SK-N-SH (cell line): ENCODE data around the gene GPC5. TPM values are rescaled to one million over a fixed set of nuclear protein-coding genes. Genes with fewer than 3 reads are reported as not detected.

Experiments used
- CTCF ChIA-PET: fragments of 300-600, 350-600 bp; formaldehyde crosslinking; extraction: SDS; loops from one replicate; lab custom pipeline; 2021; lab: Yijun Ruan, JAX
- POLR2A ChIA-PET: fragments of 350-600 bp; sonication (Branson Sonifier 250); formaldehyde crosslinking; extraction: SDS; loops from one replicate; lab custom pipeline; 2020; ENCODE audit warnings: antibody characterized with exemption, inconsistent platforms; lab: Yijun Ruan, JAX
- DNase-seq: peaks from one replicate; pipeline ENCODE4 v3.0.0; 2012
- H2AFZ ChIP-seq: fragments of 200-600 bp; sonication (generic); 2 replicates; pipeline ENCODE4 v1.8.1; 2016; ENCODE audit warnings: antibody characterized with exemption, mild to moderate bottlenecking, low read depth
- H3F3A ChIP-seq: fragments of 200-600 bp; sonication (generic); replicated peaks from 2 replicates; pipeline ENCODE3; 2016; ENCODE audit warnings: antibody characterized with exemption, mild to moderate bottlenecking; ENCODE audit not compliant: insufficient read depth
- H3K27ac ChIP-seq, 2 experiments: fragments of 200-500 bp in 1 of 2; fragments of 200-600 bp in 1 of 2; sonication (Bioruptor generic) in 1 of 2; sonication (generic), shearing (Covaris generic) in 1 of 2; 2 replicates each; pipeline versions ENCODE4 v1.5.1 to v1.6.1; 2014 to 2016; ENCODE audit warnings: low read depth in 2 of 2, inconsistent platforms in 1 of 2, low read length in 1 of 2, mild to moderate bottlenecking in 1 of 2, mixed read lengths in 1 of 2
- H3K27me3 ChIP-seq: fragments of 200-600 bp; sonication (generic), shearing (Covaris generic); 2 replicates; pipeline ENCODE4 v1.6.1; 2016; ENCODE audit warnings: mixed run types; ENCODE audit not compliant: insufficient read depth
- H3K36me3 ChIP-seq, 2 experiments: fragments of 200-500 bp in 1 of 2; fragments of 200-600 bp in 1 of 2; sonication (Bioruptor generic) in 1 of 2; sonication (generic) in 1 of 2; replicated peaks in 1 of 2; 2 replicates each; pipeline versions ENCODE3 to v1.5.1; 2014 to 2016; ENCODE audit warnings: low read length in 1 of 2, mild to moderate bottlenecking in 1 of 2; ENCODE audit not compliant: insufficient read depth in 2 of 2, control insufficient read depth in 1 of 2
- H3K4me1 ChIP-seq, 2 experiments: fragments of 200-500 bp in 1 of 2; fragments of 200-600 bp in 1 of 2; sonication (Bioruptor generic) in 1 of 2; sonication (generic), shearing (Covaris generic) in 1 of 2; 2 replicates each; pipeline versions ENCODE4 v1.5.1 to v1.6.1; 2014 to 2016; ENCODE audit warnings: low read depth in 1 of 2, low read length in 1 of 2, mixed run types in 1 of 2; ENCODE audit not compliant: insufficient read depth in 2 of 2, control insufficient read depth in 1 of 2
- H3K4me2 ChIP-seq: fragments of 200-600 bp; sonication (generic), shearing (Covaris generic); 2 replicates; pipeline ENCODE4 v1.6.1; 2017; ENCODE audit warnings: mixed run types
- H3K4me3 ChIP-seq, 2 experiments: fragments of 200-500 bp in 1 of 2; fragments of 200-600 bp in 1 of 2; sonication (Bioruptor generic) in 1 of 2; sonication (generic), shearing (Covaris generic) in 1 of 2; 2 replicates each; pipeline versions ENCODE4 v1.5.1 to v1.8.1; 2014 to 2016; ENCODE audit warnings: low read depth in 2 of 2, inconsistent platforms in 1 of 2, low read length in 1 of 2, mild to moderate bottlenecking in 1 of 2, mixed read lengths in 1 of 2, moderate library complexity in 1 of 2
- H3K79me2 ChIP-seq: fragments of 200-600 bp; sonication (generic); 2 replicates; pipeline ENCODE4 v1.8.1; 2017; ENCODE audit warnings: mild to moderate bottlenecking; ENCODE audit not compliant: insufficient read depth
- H3K9ac ChIP-seq: fragments of 200-600 bp; sonication (generic); 2 replicates; pipeline ENCODE4 v1.6.1; 2017; ENCODE audit warnings: mixed run types
- H3K9me2 ChIP-seq: fragments of 200-600 bp; sonication (generic); 2 replicates; pipeline ENCODE4 v1.6.1; 2017; ENCODE audit warnings: mixed run types
- H3K9me3 ChIP-seq: fragments of 200-600 bp; sonication (generic); 2 replicates; pipeline ENCODE4 v1.6.1; 2017; ENCODE audit warnings: mixed run types, mild to moderate bottlenecking, moderate library complexity
- H4K20me1 ChIP-seq: fragments of 200-600 bp; sonication (generic); 2 replicates; pipeline ENCODE4 v1.6.1; 2017; ENCODE audit warnings: mild to moderate bottlenecking, mixed run types; ENCODE audit not compliant: insufficient read depth
- CHD2 ChIP-seq: fragments of 150-350 bp; IDR thresholded peaks from 2 replicates; pipeline ENCODE4 v1.6.1; 2018; ENCODE audit warnings: low read length; ENCODE audit not compliant: partially characterized antibody
- EZH2phosphoT487 ChIP-seq: fragments of 200-600 bp; sonication (generic); IDR thresholded peaks from 2 replicates; pipeline ENCODE4 v1.6.1; 2017; ENCODE audit warnings: low read depth, mixed run types, mild to moderate bottlenecking, antibody characterized with exemption, moderate library complexity, borderline replicate concordance
- FOXJ3 ChIP-seq: sonication (generic); formaldehyde crosslinking; IDR thresholded peaks from 2 replicates; pipeline ENCODE4 v1.5.1; 2020; ENCODE audit warnings: mild to moderate bottlenecking, missing genetic modification reagents
- MXI1 ChIP-seq: IDR thresholded peaks from 2 replicates; pipeline ENCODE4 v1.6.1; 2012; ENCODE audit warnings: mild to moderate bottlenecking, low read depth, low read length, improper control_type of control experiment
- NFIC ChIP-seq: IDR thresholded peaks from 2 replicates; pipeline ENCODE4 v1.4.0; 2012; ENCODE audit warnings: borderline replicate concordance
- RAD21 ChIP-seq: IDR thresholded peaks from 2 replicates; pipeline ENCODE4 v1.6.1; 2012; ENCODE audit warnings: mild to moderate bottlenecking, low read length
- RCOR1 ChIP-seq: fragments of 150-350 bp; IDR thresholded peaks from 2 replicates; pipeline ENCODE4 v1.6.1; 2017; ENCODE audit warnings: antibody characterized with exemption, low read length
- RFX5 ChIP-seq: IDR thresholded peaks from 2 replicates; pipeline ENCODE4 v1.6.1; 2012; ENCODE audit warnings: mild to moderate bottlenecking, improper control_type of control experiment, low read length
- SIN3A ChIP-seq: IDR thresholded peaks from 2 replicates; pipeline ENCODE4 v1.6.1; 2012; ENCODE audit warnings: low read depth, mild to moderate bottlenecking, low read length, moderate library complexity, borderline replicate concordance
- TAF1 ChIP-seq: IDR thresholded peaks from 2 replicates; pipeline ENCODE4 v1.6.1; 2012; ENCODE audit warnings: low read depth, mild to moderate bottlenecking, low read length, moderate library complexity, borderline replicate concordance
- TEAD4 ChIP-seq: IDR thresholded peaks from 2 replicates; pipeline ENCODE4 v1.4.0; 2012; ENCODE audit warnings: mild to moderate bottlenecking, borderline replicate concordance; ENCODE audit not compliant: insufficient read depth
- polyA plus RNA-seq, 3 experiments: library from polyadenylated mRNA; depleted of rRNA; stranded (reverse); fragments of >200 nt; gene quantifications; 2 replicates each; pipeline ENCODE4 v1.2.3, GENCODE V29; 2012
- TF ChIP-seq, protein P1 (sequence below): fragments of 200-600 bp; sonication (generic); IDR thresholded peaks from 2 replicates; pipeline ENCODE4 v1.6.1; 2017; ENCODE audit warnings: antibody characterized with exemption, mild to moderate bottlenecking, moderate library complexity
- TF ChIP-seq, protein P2 (sequence below): IDR thresholded peaks from 2 replicates; pipeline ENCODE4; 2012
- TF ChIP-seq, protein P3 (sequence below): fragments of 150-350 bp; IDR thresholded peaks from 2 replicates; pipeline ENCODE4 v1.6.1; 2017; ENCODE audit warnings: antibody characterized with exemption, low read length, low read depth, borderline replicate concordance
- TF ChIP-seq, protein P4 (sequence below): IDR thresholded peaks from 2 replicates; pipeline ENCODE4 v1.4.0; 2012; ENCODE audit warnings: low read depth

Gene GPC5
- polyA plus RNA-seq, 1 of the 3 experiments (the other 2 are of a cell fraction) = 0.03 TPM

DNA sequence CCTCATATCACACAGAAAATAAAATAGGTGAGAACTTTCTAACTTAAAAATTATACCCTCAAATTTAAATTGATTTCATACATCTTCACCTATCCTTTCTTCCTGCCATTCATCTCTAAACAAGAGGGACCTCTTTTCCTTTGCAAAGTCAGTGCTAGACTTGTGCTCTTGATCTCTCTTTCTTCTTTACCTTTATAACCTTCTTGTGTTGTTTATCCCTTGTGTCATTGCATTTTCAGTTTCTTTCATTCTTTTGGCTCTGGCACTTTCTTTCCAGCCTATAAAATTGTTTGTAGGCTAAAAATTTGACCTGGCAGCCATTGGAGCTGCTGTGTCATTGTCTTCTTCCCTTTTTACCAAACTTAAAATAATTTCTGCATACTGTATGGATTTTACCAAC, 190.1 kb downstream of the GPC5 start:
- Histone ChIP-seq H3K9ac (no peak overlapping the region), H3K4me2 (no peak overlapping the region), H3K9me2 (no peaks in the 10 kb centered on the region), H3K4me1 (no peaks in the 10 kb centered on the region), H3K4me3 (no peak overlapping the region), H2AFZ (no peak overlapping the region), H3F3A (no peaks in the 10 kb centered on the region), H3K27me3 (no peaks in the 10 kb centered on the region), H3K36me3 (no peaks in the 10 kb centered on the region), H4K20me1 (no peaks in the 10 kb centered on the region), H3K79me2 (no peaks in the 10 kb centered on the region), H3K9me3 (no peaks in the 10 kb centered on the region), H3K27ac (no peak overlapping the region)
- ChIA-PET CTCF (no interaction called here), POLR2A (no interaction called here)
- TF ChIP-seq TEAD4 (no peak), MXI1 (no peak), RFX5 (no peak), SIN3A (no peak), CHD2 (no peak), FOXJ3 (CRISPR knock-in tag) (no peak), RAD21 (no peak), RCOR1 (no peak), EZH2phosphoT487 (no peak), TAF1 (no peak), NFIC (no peak)
- TF ChIP-seq, protein P1, sequence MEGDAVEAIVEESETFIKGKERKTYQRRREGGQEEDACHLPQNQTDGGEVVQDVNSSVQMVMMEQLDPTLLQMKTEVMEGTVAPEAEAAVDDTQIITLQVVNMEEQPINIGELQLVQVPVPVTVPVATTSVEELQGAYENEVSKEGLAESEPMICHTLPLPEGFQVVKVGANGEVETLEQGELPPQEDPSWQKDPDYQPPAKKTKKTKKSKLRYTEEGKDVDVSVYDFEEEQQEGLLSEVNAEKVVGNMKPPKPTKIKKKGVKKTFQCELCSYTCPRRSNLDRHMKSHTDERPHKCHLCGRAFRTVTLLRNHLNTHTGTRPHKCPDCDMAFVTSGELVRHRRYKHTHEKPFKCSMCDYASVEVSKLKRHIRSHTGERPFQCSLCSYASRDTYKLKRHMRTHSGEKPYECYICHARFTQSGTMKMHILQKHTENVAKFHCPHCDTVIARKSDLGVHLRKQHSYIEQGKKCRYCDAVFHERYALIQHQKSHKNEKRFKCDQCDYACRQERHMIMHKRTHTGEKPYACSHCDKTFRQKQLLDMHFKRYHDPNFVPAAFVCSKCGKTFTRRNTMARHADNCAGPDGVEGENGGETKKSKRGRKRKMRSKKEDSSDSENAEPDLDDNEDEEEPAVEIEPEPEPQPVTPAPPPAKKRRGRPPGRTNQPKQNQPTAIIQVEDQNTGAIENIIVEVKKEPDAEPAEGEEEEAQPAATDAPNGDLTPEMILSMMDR = no peak
- TF ChIP-seq, protein P2, sequence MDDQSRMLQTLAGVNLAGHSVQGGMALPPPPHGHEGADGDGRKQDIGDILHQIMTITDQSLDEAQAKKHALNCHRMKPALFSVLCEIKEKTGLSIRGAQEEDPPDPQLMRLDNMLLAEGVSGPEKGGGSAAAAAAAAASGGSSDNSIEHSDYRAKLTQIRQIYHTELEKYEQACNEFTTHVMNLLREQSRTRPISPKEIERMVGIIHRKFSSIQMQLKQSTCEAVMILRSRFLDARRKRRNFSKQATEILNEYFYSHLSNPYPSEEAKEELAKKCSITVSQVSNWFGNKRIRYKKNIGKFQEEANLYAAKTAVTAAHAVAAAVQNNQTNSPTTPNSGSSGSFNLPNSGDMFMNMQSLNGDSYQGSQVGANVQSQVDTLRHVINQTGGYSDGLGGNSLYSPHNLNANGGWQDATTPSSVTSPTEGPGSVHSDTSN = no peak
- TF ChIP-seq, protein P3, sequence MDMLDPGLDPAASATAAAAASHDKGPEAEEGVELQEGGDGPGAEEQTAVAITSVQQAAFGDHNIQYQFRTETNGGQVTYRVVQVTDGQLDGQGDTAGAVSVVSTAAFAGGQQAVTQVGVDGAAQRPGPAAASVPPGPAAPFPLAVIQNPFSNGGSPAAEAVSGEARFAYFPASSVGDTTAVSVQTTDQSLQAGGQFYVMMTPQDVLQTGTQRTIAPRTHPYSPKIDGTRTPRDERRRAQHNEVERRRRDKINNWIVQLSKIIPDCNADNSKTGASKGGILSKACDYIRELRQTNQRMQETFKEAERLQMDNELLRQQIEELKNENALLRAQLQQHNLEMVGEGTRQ = no peak
- TF ChIP-seq, protein P4, sequence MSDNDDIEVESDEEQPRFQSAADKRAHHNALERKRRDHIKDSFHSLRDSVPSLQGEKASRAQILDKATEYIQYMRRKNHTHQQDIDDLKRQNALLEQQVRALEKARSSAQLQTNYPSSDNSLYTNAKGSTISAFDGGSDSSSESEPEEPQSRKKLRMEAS = no peak
- DNase-seq = no peak
